NCI-H748 (cell line): ENCODE results near the gene RASSF8.

Source experiments
- DNase-seq: peaks from one replicate; lab custom pipeline; 2025; ENCODE audit not compliant: unreplicated experiment; lab: John Stamatoyannopoulos, UW

The RASSF8 gene

DNA sequence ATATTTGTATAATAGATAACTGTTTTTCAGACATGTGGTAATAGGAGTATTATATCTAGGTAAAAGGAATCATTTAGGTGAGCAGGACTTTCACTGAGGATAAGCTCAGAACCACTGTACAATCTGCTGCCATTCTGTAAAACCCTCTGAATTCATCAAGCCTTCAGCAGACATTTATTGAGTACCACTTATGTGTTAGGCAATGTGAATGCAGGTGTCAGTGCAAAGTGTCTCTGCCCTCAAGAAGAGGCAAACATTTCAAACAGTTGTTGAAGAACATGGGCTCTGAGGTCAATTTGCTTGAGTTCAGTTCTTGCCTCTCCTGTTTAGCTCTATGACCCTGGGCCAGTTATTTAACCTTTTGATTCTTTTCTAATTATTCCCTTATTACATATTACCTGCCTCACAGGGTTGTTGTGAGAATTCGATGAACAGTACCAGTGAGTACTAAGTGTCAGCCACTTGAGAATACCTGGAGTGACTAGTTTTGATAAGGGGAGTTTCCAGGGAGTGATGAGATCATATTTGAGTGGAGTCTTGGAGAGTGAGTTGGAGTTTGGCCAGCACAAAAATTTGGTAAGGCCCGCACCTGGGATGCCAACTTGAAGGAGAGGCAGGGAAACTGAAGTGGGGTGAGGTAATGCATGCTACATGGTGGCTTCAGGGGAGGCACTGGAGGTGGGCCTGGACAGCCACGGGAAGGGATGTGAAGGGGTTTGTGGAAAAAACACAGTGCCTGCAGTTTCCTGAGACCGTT lies 33.7 kb downstream of the RASSF8 start:
- DNase-seq = no peak

- DNase-seq = no peak
Measured at GRCh38 chr12:25993901-25994651, 35.6 kb downstream of the RASSF8 start.

DNA sequence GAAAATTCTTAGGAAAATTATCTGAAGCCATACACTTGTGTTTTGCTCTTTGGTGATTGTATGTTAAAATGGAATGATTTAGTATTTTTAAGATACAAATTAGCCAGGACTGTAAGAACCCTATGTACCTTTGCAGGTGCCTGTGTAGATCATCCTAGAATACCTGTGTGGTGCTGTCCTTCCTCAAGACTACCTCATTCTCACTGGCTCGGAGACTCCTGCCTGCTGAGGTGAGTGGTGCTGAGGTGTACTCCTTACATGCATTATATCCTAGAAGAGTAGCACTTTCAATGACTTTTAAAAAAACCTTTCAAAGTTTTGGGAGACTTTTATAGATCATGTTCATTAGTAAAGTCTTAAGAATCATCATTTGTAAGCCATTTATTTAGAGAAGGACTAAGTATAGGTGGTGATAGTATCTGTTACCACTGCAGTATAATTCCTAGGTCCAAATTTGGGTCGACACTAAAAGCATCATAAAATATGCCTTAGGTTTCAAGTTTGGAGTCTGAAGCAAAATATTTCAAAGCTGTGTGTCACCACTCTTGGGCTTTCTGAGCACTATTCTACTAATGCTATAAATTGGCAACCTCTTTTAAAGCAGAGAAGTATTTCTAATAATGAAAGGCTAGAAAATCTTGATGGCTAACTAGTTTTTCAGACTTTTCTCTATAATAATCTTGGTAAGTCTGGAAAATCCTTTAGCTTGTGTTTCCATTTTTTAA lies 36.6 kb downstream of the RASSF8 start:
- no peak for DNase-seq

GRCh38 chr12:25995906-25996305 lies 37.4 kb downstream of the RASSF8 start:
- no peak for DNase-seq

GRCh38 chr12:25996677-25997076 lies 38.2 kb downstream of the RASSF8 start:
- no peak for DNase-seq

DNA sequence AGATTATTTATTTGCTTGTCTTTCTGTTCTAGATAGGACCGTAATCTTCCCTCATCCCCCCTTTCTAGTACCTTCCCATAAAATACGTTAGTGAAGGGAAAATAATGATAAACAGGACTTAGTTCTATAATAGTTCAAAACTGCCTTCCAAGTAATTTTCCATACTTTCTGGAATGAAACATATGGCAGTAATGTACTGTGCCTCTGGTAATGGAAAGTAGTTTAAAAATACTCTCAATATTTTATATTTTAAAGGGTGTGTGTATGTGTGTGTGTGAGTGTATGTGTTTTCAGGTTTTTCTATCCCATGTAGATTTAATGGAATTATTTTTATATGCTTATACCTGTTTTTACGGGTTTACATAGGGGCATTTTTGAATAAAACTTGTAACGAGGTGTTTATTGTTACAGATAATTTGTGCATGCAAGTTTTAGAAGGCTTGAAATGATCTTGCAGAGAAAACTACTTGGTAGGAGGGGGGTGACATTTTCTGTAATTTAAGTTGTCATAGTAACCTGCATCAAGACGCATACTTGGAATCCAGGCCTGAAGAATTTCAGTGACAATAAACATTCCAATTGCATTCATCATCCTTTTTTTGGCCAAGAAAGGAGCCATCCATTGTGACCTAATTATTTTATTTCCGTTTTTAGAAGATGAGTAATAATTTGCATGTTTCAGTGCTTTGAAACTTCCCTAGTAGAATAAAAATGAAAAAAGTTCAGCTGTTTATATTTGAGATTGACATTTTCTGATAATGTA lies 38.9 kb downstream of the RASSF8 start:
- DNase-seq = no peak

- DNase-seq = no peak
Measured at GRCh38 chr12:26000898-26001297, 42.4 kb downstream of the RASSF8 start.

DNA sequence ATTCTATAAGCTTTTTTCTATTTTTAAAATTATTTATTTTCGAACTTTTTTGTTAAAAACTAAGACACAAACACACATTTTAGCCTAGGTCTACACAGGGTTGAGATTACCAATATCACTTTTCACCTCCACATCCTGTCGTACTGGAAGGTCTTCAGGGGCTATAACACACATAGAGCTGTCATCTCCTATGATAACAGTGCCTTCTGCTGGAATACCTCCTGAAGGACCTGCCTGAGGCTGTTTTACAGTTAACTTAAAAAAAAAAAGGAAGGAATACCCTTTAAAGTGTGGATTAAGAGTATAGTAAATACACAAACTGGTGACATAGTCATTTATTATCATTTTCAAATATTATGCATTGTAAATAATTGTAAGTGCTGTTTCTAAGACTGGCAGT lies 43.0 kb downstream of the RASSF8 start:
- DNase-seq = no peak

DNA sequence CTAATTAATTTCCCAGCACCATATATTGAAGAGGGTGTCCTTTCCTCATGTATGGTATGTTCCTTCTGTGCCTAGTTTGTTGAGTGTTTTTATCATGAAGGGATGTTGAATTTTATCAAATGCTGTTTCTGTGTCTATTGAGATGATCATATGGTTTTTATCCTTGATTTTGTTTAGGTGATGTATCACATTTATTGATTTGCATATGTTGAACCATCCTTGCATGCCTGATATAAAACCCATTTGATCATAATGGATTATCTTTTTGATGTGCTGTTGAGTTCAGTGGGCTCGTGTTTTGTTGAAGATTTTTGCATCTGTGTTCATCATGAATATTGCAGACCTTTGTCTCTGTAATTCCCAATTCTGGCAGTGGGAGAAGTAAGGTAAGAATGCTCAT lies 44.6 kb downstream of the RASSF8 start:
- no peak for DNase-seq

- no peak for DNase-seq
Measured at GRCh38 chr12:26007566-26007965, 49.1 kb downstream of the RASSF8 start.

- DNase-seq = no peak
Measured at GRCh38 chr12:26009593-26009992, 51.1 kb downstream of the RASSF8 start.

DNA sequence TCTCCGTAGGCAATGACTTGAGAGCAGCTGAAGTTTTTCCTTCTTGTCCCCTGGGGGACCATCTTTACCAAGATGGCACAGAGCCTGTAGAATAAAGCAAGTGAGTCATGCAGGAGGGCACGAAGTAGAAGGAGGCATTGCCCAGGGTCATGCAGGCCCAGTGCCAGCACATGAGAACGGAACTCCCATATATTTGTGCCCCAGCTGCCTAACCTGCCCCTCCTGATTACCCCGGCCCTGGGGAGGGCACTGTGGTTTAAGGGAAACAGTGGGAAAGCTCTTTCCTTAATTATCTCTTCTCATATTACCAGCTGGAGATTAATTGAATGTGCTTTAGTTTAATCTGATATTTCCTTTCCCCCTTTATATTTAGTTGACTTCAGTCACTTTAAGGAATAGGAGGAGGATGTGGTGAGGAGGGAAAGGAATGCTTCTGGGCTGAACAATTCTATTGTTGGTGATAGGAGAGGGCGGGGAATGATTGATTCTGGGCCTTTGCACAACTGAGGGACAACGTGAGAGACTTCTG lies 51.9 kb downstream of the RASSF8 start:
- DNase-seq = peak; percentile 10

GRCh38 chr12:26011099-26011498 lies 52.6 kb downstream of the RASSF8 start:
- no peak for DNase-seq

DNA sequence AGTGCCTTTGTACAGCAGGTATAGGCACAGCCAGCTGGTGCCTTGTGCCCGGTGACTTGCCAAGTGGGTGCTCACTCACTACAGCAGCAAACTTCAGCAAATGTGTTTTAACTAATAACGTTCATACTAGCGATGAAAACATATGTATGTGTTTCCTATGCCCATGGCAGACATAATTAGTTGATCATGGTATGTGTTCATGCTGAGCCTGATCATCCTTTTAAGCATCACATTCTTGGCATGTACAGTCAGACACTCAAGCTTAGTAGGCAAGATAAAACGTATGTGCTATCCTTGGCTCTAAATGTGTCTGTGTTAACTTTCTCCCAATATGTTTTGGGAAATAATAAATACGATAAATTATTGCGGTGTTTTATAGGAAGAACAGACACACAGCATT lies 55.6 kb downstream of the RASSF8 start:
- DNase-seq = no peak

GRCh38 chr12:26016516-26016915 lies 58.0 kb downstream of the RASSF8 start:
- no peak for DNase-seq

GRCh38 chr12:26017484-26018211 lies 59.2 kb downstream of the RASSF8 start:
- DNase-seq = peak; percentile 38

- no peak for DNase-seq
Measured at GRCh38 chr12:26018926-26019325, 60.4 kb downstream of the RASSF8 start.

GRCh38 chr12:26021534-26021933 lies 63.1 kb downstream of the RASSF8 start:
- no peak for DNase-seq

DNA sequence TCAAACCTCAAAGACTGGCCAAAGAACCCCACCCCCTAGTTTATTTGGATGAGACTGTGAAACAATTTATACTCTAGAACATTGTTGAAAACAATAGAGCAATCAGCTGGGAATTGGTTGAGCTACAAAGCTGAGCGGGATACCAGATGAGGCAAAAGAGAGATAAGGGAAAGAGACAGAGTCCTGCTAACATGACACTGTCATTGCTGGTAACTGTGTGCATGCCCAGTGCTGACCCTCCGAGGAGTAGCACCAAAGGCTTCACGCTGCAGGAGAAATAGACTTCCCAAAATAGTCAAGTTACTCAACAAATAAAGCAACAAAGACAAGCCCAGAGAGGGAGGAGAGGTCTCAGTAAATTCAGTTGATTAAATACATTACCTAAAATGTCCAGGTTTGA lies 63.6 kb downstream of the RASSF8 start:
- no peak for DNase-seq

GRCh38 chr12:26026713-26027112 lies 68.2 kb downstream of the RASSF8 start:
- DNase-seq = no peak
